DOHH2 (cell line): Measurements from ENCODE around the gene PTBP1.

ENCODE experiments used
- H3F3A ChIP-seq: fragments of 200-600 bp; sonication (generic), shearing (Covaris generic); 2 replicates; pipeline ENCODE4 v1.6.0; 2016; ENCODE audit warnings: antibody characterized with exemption, mild to moderate bottlenecking; ENCODE audit not compliant: control insufficient read depth, insufficient read depth
- H3K27ac ChIP-seq: fragments of 200-600 bp; sonication (generic); 2 replicates; pipeline ENCODE4 v1.5.1; 2014; ENCODE audit warnings: low read depth, mild to moderate bottlenecking, low read length, moderate library complexity
- H3K27me3 ChIP-seq: fragments of 200-600 bp; sonication (generic); 2 replicates; pipeline ENCODE4 v1.6.1; 2014; ENCODE audit warnings: mild to moderate bottlenecking, low read length, mixed read lengths; ENCODE audit not compliant: control insufficient read depth
- H3K36me3 ChIP-seq: fragments of 200-600 bp; sonication (generic); 2 replicates; pipeline ENCODE4 v1.6.1; 2014; ENCODE audit warnings: mild to moderate bottlenecking, low read length, moderate library complexity, mixed read lengths; ENCODE audit not compliant: control insufficient read depth
- H3K4me1 ChIP-seq: fragments of 200-600 bp; sonication (generic); 2 replicates; pipeline ENCODE4 v1.6.1; 2014; ENCODE audit warnings: mild to moderate bottlenecking, low read length, mixed read lengths; ENCODE audit not compliant: control insufficient read depth
- H3K4me2 ChIP-seq: fragments of 200-600 bp; sonication (generic); 2 replicates; pipeline ENCODE4 v1.6.0; 2014; ENCODE audit warnings: mild to moderate bottlenecking, low read length, moderate library complexity
- H3K4me3 ChIP-seq: fragments of 200-600 bp; sonication (generic); 2 replicates; pipeline ENCODE4 v1.5.1; 2014; ENCODE audit warnings: mild to moderate bottlenecking, low read length, mixed read lengths
- H3K79me2 ChIP-seq: fragments of 200-600 bp; sonication (generic); 2 replicates; pipeline ENCODE4 v1.6.1; 2014; ENCODE audit warnings: mild to moderate bottlenecking, low read length, mixed read lengths; ENCODE audit not compliant: control insufficient read depth
- H3K9me2 ChIP-seq: fragments of 200-600 bp; sonication (generic); replicated peaks from 2 replicates; pipeline ENCODE4 v1.6.1; 2014; ENCODE audit warnings: mild to moderate bottlenecking, low read length, mixed read lengths; ENCODE audit not compliant: control insufficient read depth
- H3K9me3 ChIP-seq: fragments of 200-600 bp; sonication (generic); 2 replicates; pipeline ENCODE4 v1.6.1; 2014; ENCODE audit warnings: antibody characterized with exemption, low read length, mixed read lengths; ENCODE audit not compliant: control insufficient read depth, insufficient read depth
- H4K20me1 ChIP-seq: fragments of 200-600 bp; sonication (generic); 2 replicates; pipeline ENCODE4 v1.6.0; 2014; ENCODE audit warnings: low read depth, mild to moderate bottlenecking, antibody characterized with exemption, low read length, moderate library complexity; ENCODE audit not compliant: control insufficient read depth, insufficient read depth
- EZH2phosphoT487 ChIP-seq: fragments of 200-600 bp; sonication (generic); IDR thresholded peaks from 2 replicates; pipeline ENCODE4 v1.6.1; 2017; ENCODE audit warnings: borderline replicate concordance, mild to moderate bottlenecking, antibody characterized with exemption, low read length, moderate library complexity, mixed read lengths
- TF ChIP-seq, protein P1 (sequence below): fragments of 200-600 bp; sonication (generic); IDR thresholded peaks from one replicate; pipeline ENCODE4 v1.5.1; 2014; ENCODE audit warnings: antibody characterized with exemption, mild to moderate bottlenecking, low read depth, low read length; ENCODE audit not compliant: poor library complexity, severe bottlenecking

PTBP1 gene

GRCh38 chr19:843836-844545, 46.7 kb downstream of the PTBP1 start:
- H3K79me2 ChIP-seq: no peaks in the 10 kb centered on the region
- TF ChIP-seq, protein P1, sequence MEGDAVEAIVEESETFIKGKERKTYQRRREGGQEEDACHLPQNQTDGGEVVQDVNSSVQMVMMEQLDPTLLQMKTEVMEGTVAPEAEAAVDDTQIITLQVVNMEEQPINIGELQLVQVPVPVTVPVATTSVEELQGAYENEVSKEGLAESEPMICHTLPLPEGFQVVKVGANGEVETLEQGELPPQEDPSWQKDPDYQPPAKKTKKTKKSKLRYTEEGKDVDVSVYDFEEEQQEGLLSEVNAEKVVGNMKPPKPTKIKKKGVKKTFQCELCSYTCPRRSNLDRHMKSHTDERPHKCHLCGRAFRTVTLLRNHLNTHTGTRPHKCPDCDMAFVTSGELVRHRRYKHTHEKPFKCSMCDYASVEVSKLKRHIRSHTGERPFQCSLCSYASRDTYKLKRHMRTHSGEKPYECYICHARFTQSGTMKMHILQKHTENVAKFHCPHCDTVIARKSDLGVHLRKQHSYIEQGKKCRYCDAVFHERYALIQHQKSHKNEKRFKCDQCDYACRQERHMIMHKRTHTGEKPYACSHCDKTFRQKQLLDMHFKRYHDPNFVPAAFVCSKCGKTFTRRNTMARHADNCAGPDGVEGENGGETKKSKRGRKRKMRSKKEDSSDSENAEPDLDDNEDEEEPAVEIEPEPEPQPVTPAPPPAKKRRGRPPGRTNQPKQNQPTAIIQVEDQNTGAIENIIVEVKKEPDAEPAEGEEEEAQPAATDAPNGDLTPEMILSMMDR: no peak
- no peak for TF ChIP-seq EZH2phosphoT487
- peaks cover 15% of the 10 kb centered on the region for H3K4me1 ChIP-seq
- H3K9me2 ChIP-seq: no peaks in the 10 kb centered on the region
- H3F3A ChIP-seq: no peaks in the 10 kb centered on the region
- H3K4me3 ChIP-seq: no peak overlapping the region
- H3K9me3 ChIP-seq: no peaks in the 10 kb centered on the region
- H3K27ac ChIP-seq: no peak overlapping the region
- peaks cover 12% of the 10 kb centered on the region for H3K27me3 ChIP-seq
- H3K36me3 ChIP-seq: no peaks in the 10 kb centered on the region
- no peak overlapping the region for H3K4me2 ChIP-seq
- no peaks in the 10 kb centered on the region for H4K20me1 ChIP-seq

DNA sequence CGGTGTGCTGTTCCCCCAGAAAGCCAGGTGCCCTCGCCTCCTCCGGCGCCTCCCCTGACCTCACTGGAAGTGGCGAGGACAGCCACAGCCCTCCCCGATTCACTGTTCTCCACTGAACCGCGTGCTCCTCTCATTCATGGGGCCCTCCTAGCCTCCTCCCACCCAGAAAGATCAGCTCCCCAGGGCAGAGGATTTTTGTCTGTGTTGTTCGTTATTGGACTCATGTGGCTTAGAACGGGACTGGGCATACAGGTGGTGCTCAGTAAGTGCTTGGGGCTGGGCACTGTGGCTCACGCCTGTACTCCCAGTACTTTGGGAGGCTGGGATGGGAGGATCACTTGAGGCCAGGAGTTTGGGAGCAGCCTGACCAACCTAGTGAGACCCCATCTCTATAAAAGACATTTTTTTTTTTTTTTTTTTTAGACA, 47.3 kb downstream of the PTBP1 start:
- no peak overlapping the region for H3K4me2 ChIP-seq
- TF ChIP-seq, protein P1: no peak
- TF ChIP-seq EZH2phosphoT487: no peak
- no peak overlapping the region for H3K27ac ChIP-seq
- H3F3A ChIP-seq: no peaks in the 10 kb centered on the region
- H3K4me3 ChIP-seq: no peak overlapping the region
- H4K20me1 ChIP-seq: no peaks in the 10 kb centered on the region
- H3K9me3 ChIP-seq: no peaks in the 10 kb centered on the region
- H3K36me3 ChIP-seq: no peaks in the 10 kb centered on the region
- H3K4me1 ChIP-seq: peaks cover 15% of the 10 kb centered on the region
- no peaks in the 10 kb centered on the region for H3K79me2 ChIP-seq
- peaks cover 12% of the 10 kb centered on the region for H3K27me3 ChIP-seq
- H3K9me2 ChIP-seq: no peaks in the 10 kb centered on the region

DNA sequence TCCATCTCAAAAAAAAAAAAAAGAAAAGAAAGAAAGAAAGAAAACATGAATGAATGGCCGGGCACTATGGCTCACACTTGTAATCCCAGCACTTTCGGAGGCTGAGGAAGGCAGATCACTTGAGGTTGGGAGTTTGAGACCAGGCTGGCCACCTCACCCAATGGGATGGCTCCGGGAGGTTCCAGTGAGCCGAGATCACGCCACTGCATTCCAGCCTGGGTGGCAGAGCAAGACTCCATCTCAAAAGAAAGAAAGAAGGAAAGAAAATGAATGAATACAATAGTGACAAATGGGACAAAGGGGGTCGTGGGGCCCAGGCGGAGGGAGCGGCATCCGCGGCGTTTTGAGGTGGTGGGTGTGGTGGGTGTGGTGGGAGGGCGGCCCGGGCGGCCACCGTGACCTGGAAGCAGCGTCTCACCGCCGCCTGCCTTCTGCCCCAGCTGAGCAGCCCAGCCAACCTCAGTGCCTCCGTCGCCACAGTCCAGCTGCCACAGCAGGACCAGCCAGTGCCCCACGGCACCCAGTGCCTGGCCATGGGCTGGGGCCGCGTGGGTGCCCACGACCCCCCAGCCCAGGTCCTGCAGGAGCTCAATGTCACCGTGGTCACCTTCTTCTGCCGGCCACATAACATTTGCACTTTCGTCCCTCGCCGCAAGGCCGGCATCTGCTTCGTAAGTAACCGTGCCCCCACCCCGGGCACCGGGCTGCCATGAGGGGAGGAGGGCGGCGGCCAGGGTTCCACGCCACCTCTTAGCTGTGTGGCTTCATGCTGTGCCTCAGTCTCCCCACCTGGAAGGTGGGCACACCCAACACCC, 48.7 kb downstream of the PTBP1 start:
- TF ChIP-seq, protein P1: no peak
- TF ChIP-seq EZH2phosphoT487: no peak
- Histone ChIP-seq H3K9me3 (no peaks in the 10 kb centered on the region), H3K4me1 (peaks cover 15% of the 10 kb centered on the region), H3K27ac (no peak overlapping the region), H4K20me1 (no peaks in the 10 kb centered on the region), H3F3A (no peaks in the 10 kb centered on the region), H3K4me2 (no peak overlapping the region), H3K9me2 (no peaks in the 10 kb centered on the region), H3K4me3 (no peak overlapping the region), H3K36me3 (no peaks in the 10 kb centered on the region), H3K27me3 (peaks cover 12% of the 10 kb centered on the region), H3K79me2 (no peaks in the 10 kb centered on the region)
